Omental fat pad (tissue), 4 donors: ENCODE data around the gene EPAS1. TPM values are rescaled to one million over a fixed set of nuclear protein-coding genes. Genes with fewer than 3 reads are reported as not detected.

Experiments
- ATAC-seq: fragments of 150-250 bp; one replicate; pipeline ENCODE4 v1.9.1; 2016; ENCODE audit warnings: mild to moderate bottlenecking, moderate library complexity; ENCODE audit not compliant: low FRiP score
- DNase-seq: peaks from one replicate; pipeline ENCODE4 v3.0.0-alpha.2; 2019; ENCODE audit warnings: low spot score
- CTCF ChIP-seq, 3 donors: fragments of 450-650 bp; IDR thresholded peaks; one replicate each; pipeline ENCODE4 v1.5.1; 2016 to 2017; ENCODE audit warnings: antibody characterized with exemption in 3 of 3, mild to moderate bottlenecking in 3 of 3, moderate library complexity in 2 of 3
- total RNA-seq, 4 donors: library from RNA; depleted of rRNA; stranded (reverse); fragments of >200 nt; gene quantifications; one replicate each; pipeline ENCODE4 v1.1.0, GENCODE V29; 2016

The EPAS1 gene
- total RNA-seq, 4 donors from 2014 or later: 292 to 980 (median 435) TPM

- ATAC-seq (no peak), DNase-seq (no peak)
- TF ChIP-seq CTCF (IDR thresholded peaks at IDR 0.05): no peak
Observed at GRCh38 chr2:46257476-46257875, 39.7 kb upstream of the EPAS1 start.

- TF ChIP-seq CTCF (IDR thresholded peaks at IDR 0.05): no peak
- ATAC-seq: no peak
- DNase-seq: no peak
Observed at GRCh38 chr2:46257980-46258379, 39.2 kb upstream of the EPAS1 start.

- DNase-seq (no peak), ATAC-seq (no peak)
- no peak for TF ChIP-seq CTCF (IDR thresholded peaks at IDR 0.05)
Observed at GRCh38 chr2:46258937-46259776, 38.0 kb upstream of the EPAS1 start.

- ATAC-seq: no peak
- DNase-seq: no peak
Observed at GRCh38 chr2:46259777-46260168, 37.4 kb upstream of the EPAS1 start.

GRCh38 chr2:46260305-46260704, 36.9 kb upstream of the EPAS1 start:
- ATAC-seq: no peak
- DNase-seq: no peak
- no peak for TF ChIP-seq CTCF (IDR thresholded peaks at IDR 0.05)

More at GRCh38 chr2:46259777-46260168, 37.4 kb upstream of the EPAS1 start:
- no peak for TF ChIP-seq CTCF (IDR thresholded peaks at IDR 0.05)

GRCh38 chr2:46262248-46262938, 34.8 kb upstream of the EPAS1 start:
- ATAC-seq: no peak
- TF ChIP-seq CTCF (IDR thresholded peaks at IDR 0.05): no peak
- DNase-seq: no peak
